A673 (cell line): ENCODE data around the gene NSUN2. TPM values are rescaled to one million over a fixed set of nuclear protein-coding genes. Genes with fewer than 3 reads are reported as not detected.
A peak's percentile ranks its signal among the peaks of the same experiment; 100 is the strongest.

Source experiments
- BruUV-seq: library from RNA; stranded (reverse); fragments of 400-500 nt; replicated peaks from 2 replicates; lab custom pipeline; 2021; lab: Mats Ljungman, UMichigan
- CTCF ChIA-PET: fragments of 300-600 bp; sonication (Branson Sonifier 250); formaldehyde crosslinking; loops from one replicate; lab custom pipeline; 2022; ENCODE audit warnings: antibody characterized with exemption; lab: Charles Lee
- POLR2A ChIA-PET: fragments of 300-600 bp; sonication (Branson Sonifier 250); formaldehyde crosslinking; loops from one replicate; lab custom pipeline; 2022; ENCODE audit warnings: antibody characterized with exemption; ENCODE audit not compliant: low non-redundant PET; lab: Charles Lee
- DNase-seq: peaks from one replicate; pipeline ENCODE4 v3.0.0-alpha.2; 2015; ENCODE audit warnings: low spot score
- H3K27ac ChIP-seq: fragments of 200-600 bp; sonication (generic); 2 replicates; pipeline ENCODE4 v1.5.1; 2016; ENCODE audit warnings: mixed run types, low read depth, mild to moderate bottlenecking, mixed read lengths, antibody characterized with exemption, low read length; ENCODE audit not compliant: poor library complexity, severe bottlenecking
- H3K27me3 ChIP-seq: fragments of 200-600 bp; sonication (generic); replicated peaks from 2 replicates; pipeline ENCODE4 v1.6.1; 2017; ENCODE audit warnings: mixed run types, low read depth, mild to moderate bottlenecking, mixed read lengths, antibody characterized with exemption, low read length; ENCODE audit not compliant: insufficient read depth, poor library complexity
- H3K36me3 ChIP-seq: fragments of 200-600 bp; sonication (generic); 2 replicates; pipeline ENCODE4 v1.6.1; 2016; ENCODE audit warnings: mixed run types, mild to moderate bottlenecking, mixed read lengths, antibody characterized with exemption, low read length; ENCODE audit not compliant: insufficient read depth, poor library complexity, severe bottlenecking
- H3K4me1 ChIP-seq: fragments of 200-600 bp; sonication (generic); 2 replicates; pipeline ENCODE4 v1.6.1; 2017; ENCODE audit warnings: mixed run types, mild to moderate bottlenecking, mixed read lengths, antibody characterized with exemption, low read length; ENCODE audit not compliant: insufficient read depth, poor library complexity, severe bottlenecking
- H3K4me3 ChIP-seq: fragments of 200-600 bp; sonication (generic); 2 replicates; pipeline ENCODE4 v1.5.1; 2016; ENCODE audit warnings: low read depth, mixed run types, mild to moderate bottlenecking, mixed read lengths, low read length; ENCODE audit not compliant: poor library complexity, severe bottlenecking
- H3K9me3 ChIP-seq: fragments of 200-600 bp; sonication (generic); 2 replicates; pipeline ENCODE4 v1.6.1; 2016; ENCODE audit warnings: mixed run types, low read depth, mild to moderate bottlenecking, mixed read lengths, antibody characterized with exemption, low read length; ENCODE audit not compliant: poor library complexity, severe bottlenecking
- CTCF ChIP-seq: fragments of 300-800, 200-600 bp; sonication (generic); conservative IDR thresholded peaks from 2 replicates; pipeline ENCODE4 v1.5.1; 2017; ENCODE audit warnings: low read depth, mild to moderate bottlenecking, antibody characterized with exemption, low read length, moderate library complexity, mixed read lengths
- EZH2 ChIP-seq: fragments of 200-600 bp; sonication (generic); IDR thresholded peaks from 2 replicates; pipeline ENCODE4 v1.6.1; 2017; ENCODE audit warnings: borderline replicate concordance, low read depth, mild to moderate bottlenecking, mixed read lengths, antibody characterized with exemption, low read length; ENCODE audit not compliant: poor library complexity, severe bottlenecking
- intact Hi-C: fragments of 100-400 bp; cut with micrococcal nuclease; formaldehyde crosslinking; loops from one replicate; pipeline ENCODE4 v1.10.0; 2022; ENCODE audit not compliant: unreplicated experiment
- total RNA-seq: library from RNA; stranded (reverse); gene quantifications from 2 replicates; pipeline ENCODE4 v1.2.3, GENCODE V29; 2021

NSUN2 gene
- total RNA-seq, 1 experiment from 2014 or later = 111 TPM

- Histone ChIP-seq H3K9me3 (no peaks in the 10 kb centered on the region), H3K4me3 (no peak overlapping the region), H3K27me3 (no peaks in the 10 kb centered on the region), H3K36me3 (no peaks in the 10 kb centered on the region), H3K4me1 (no peaks in the 10 kb centered on the region), H3K27ac (no peak overlapping the region)
- ChIA-PET POLR2A (no interaction called here), CTCF (no interaction called here)
- intact Hi-C loops = no loop called here
- no TSS peak for BruUV-seq
- TF ChIP-seq CTCF (no peak), EZH2 (no peak)
- no peak for DNase-seq
Measured at GRCh38 chr5:6637022-6637421, 4.2 kb upstream of the NSUN2 start.

- intact Hi-C loops = no loop called here
- Histone ChIP-seq H3K27me3 (no peaks in the 10 kb centered on the region), H3K27ac (no peak overlapping the region), H3K36me3 (peaks cover 5% of the 10 kb centered on the region), H3K4me1 (peaks cover 6% of the 10 kb centered on the region), H3K4me3 (no peak overlapping the region), H3K9me3 (no peaks in the 10 kb centered on the region)
- CTCF ChIA-PET = no interaction called here
- TF ChIP-seq EZH2 = no peak
- no peak for TF ChIP-seq CTCF
- BruUV-seq = no TSS peak
- POLR2A ChIA-PET = no interaction called here
- no peak for DNase-seq
Measured at GRCh38 chr5:6636293-6636692, 3.4 kb upstream of the NSUN2 start.

- ChIA-PET POLR2A (no interaction called here), CTCF (no interaction called here)
- TF ChIP-seq EZH2 = no peak
- TF ChIP-seq CTCF = no peak
- Histone ChIP-seq H3K4me3 (peak overlapping the region; percentile 99), H3K36me3 (peaks cover 9% of the 10 kb centered on the region), H3K27me3 (no peaks in the 10 kb centered on the region), H3K9me3 (no peaks in the 10 kb centered on the region), H3K4me1 (peaks cover 7% of the 10 kb centered on the region), H3K27ac (no peak overlapping the region)
- TSS peak; percentile 55 for BruUV-seq
- intact Hi-C loops = no loop called here
- DNase-seq = no peak
Measured at GRCh38 chr5:6634788-6635430, 2.1 kb upstream of the NSUN2 start.
